Keratinocyte (primary cell): ENCODE results near the gene ABCC3. TPM values are rescaled to one million over a fixed set of nuclear protein-coding genes. Genes with fewer than 3 reads are reported as not detected.

Experiments
- DNase-seq: peaks from one replicate; pipeline ENCODE4 v3.0.0-alpha.2; 2011; ENCODE audit warnings: low read depth, missing footprints, low spot score
- FAIRE-seq: peaks from 2 replicates; lab custom pipeline; 2011; peaks lifted over from hg19 to GRCh38; lab: Jason Lieb, UNC
- H2AFZ ChIP-seq: 2 replicates; pipeline ENCODE4 v1.6.0; 2012; ENCODE audit warnings: low read length, control low read depth, inconsistent platforms; ENCODE audit not compliant: control insufficient read depth
- H3K27ac ChIP-seq: 2 replicates; pipeline ENCODE4 v1.5.1; 2011; ENCODE audit warnings: low read length; ENCODE audit not compliant: control insufficient read depth, insufficient read depth
- H3K27me3 ChIP-seq: 3 replicates; pipeline ENCODE4 v1.6.0; 2011; ENCODE audit warnings: low read length; ENCODE audit not compliant: control insufficient read depth, insufficient read depth; ENCODE audit errors: extremely low read depth
- H3K36me3 ChIP-seq, 2 experiments: 2 replicates in 1 of 2; 3 replicates in 1 of 2; pipeline ENCODE4 v1.5.1; 2011; ENCODE audit warnings: low read length in 2 of 2, mild to moderate bottlenecking in 1 of 2; ENCODE audit not compliant: control insufficient read depth in 2 of 2, insufficient read depth in 2 of 2; ENCODE audit errors: extremely low read depth in 1 of 2
- H3K4me1 ChIP-seq: 3 replicates; pipeline ENCODE4 v1.5.1; 2011; ENCODE audit warnings: low read length; ENCODE audit not compliant: control insufficient read depth, insufficient read depth; ENCODE audit errors: extremely low read depth
- H3K4me2 ChIP-seq: 3 replicates; pipeline ENCODE4 v1.6.0; 2011; ENCODE audit warnings: low read depth, low read length; ENCODE audit not compliant: control insufficient read depth, insufficient read depth; ENCODE audit errors: extremely low read depth
- H3K4me3 ChIP-seq, 3 experiments: fragments of 200-600 bp in 1 of 3; sonication (generic) in 1 of 3; 2 replicates in 2 of 3; 3 replicates in 1 of 3; pipeline ENCODE4 v1.5.1; 2011 to 2016; ENCODE audit warnings: low read length in 3 of 3, mild to moderate bottlenecking in 3 of 3, control low read depth in 2 of 3, inconsistent platforms in 1 of 3, low read depth in 1 of 3, mixed read lengths in 1 of 3, mixed run types in 1 of 3, moderate library complexity in 1 of 3; ENCODE audit not compliant: control insufficient read depth in 2 of 3, insufficient read depth in 2 of 3; ENCODE audit errors: extremely low read depth in 1 of 3
- H3K79me2 ChIP-seq: 2 replicates; pipeline ENCODE4 v1.6.0; 2012; ENCODE audit warnings: low read length; ENCODE audit not compliant: control insufficient read depth, insufficient read depth
- H3K9ac ChIP-seq: 3 replicates; pipeline ENCODE4 v1.6.0; 2011; ENCODE audit warnings: low read length; ENCODE audit not compliant: control insufficient read depth, insufficient read depth; ENCODE audit errors: extremely low read depth
- H3K9me1 ChIP-seq: 3 replicates; pipeline ENCODE4 v1.6.0; 2011; ENCODE audit warnings: low read length; ENCODE audit not compliant: control insufficient read depth, insufficient read depth; ENCODE audit errors: extremely low read depth
- H3K9me3 ChIP-seq: 2 replicates; pipeline ENCODE4 v1.5.1; 2012; ENCODE audit warnings: low read depth, low read length; ENCODE audit not compliant: control insufficient read depth
- H4K20me1 ChIP-seq: 3 replicates; pipeline ENCODE4 v1.6.0; 2011; ENCODE audit warnings: low read length; ENCODE audit not compliant: control insufficient read depth, insufficient read depth; ENCODE audit errors: extremely low read depth
- EZH2 ChIP-seq: IDR thresholded peaks from one replicate; pipeline ENCODE4 v1.6.1; 2012; ENCODE audit warnings: inconsistent platforms, mild to moderate bottlenecking, low read length, moderate library complexity
- dilution Hi-C: fragments of 300-500 bp; cut with MboI; formaldehyde crosslinking; loops from one replicate; pipeline ENCODE4 v1.7.0; 2020; ENCODE audit warnings: low sequenced_read_pairs; ENCODE audit not compliant: extremely low pct_ligation_motif_present
- polyA plus RNA-seq, 5 experiments: library from polyadenylated mRNA; depleted of rRNA in 3 of 5; stranded (reverse) in 3 of 5; stranded (forward) in 1 of 5; unstranded in 1 of 5; fragments of >200 nt; gene quantifications; 1 replicate in 1 of 5; 2 replicates in 3 of 5; 3 replicates in 1 of 5; pipeline versions ENCODE4 v1.2.1 to v1.2.3, GENCODE V29; 2011 to 2012; ENCODE audit warnings: missing spikeins in 2 of 5, low read depth in 1 of 5, low replicate concordance in 1 of 5
- TF ChIP-seq, protein P1 (sequence below), 3 experiments: IDR thresholded peaks in 1 of 3; conservative IDR thresholded peaks in 1 of 3; optimal IDR thresholded peaks in 1 of 3; 2 replicates in 2 of 3; 3 replicates in 1 of 3; pipeline versions ENCODE3 to v1.5.1; 2011; ENCODE audit warnings: low read length in 3 of 3, mild to moderate bottlenecking in 3 of 3, moderate library complexity in 2 of 3, control low read depth in 1 of 3, inconsistent platforms in 1 of 3; ENCODE audit not compliant: insufficient read depth in 2 of 3; ENCODE audit errors: extremely low read depth in 1 of 3

Gene ABCC3
- polyA plus RNA-seq, 1 donor (not counting 4 experiments of a cell fraction or from before 2014, with no cell fraction given) = 41.7 TPM

DNA sequence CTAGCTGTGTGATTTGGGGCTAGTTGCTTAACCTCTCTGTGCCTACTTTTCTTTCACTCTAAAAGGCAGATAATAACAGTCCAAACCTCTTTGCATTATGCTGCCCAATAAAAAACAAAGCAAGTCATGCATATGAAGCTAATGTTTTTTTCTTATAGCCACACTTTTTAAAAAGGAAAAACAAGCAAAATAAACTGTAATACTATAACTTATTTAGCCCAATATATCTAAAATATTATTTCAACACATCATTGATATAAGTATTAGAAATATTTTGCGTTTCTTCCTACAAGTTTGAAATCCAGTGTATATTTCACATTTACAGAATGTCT lies 50.6 kb downstream of the ABCC3 start:
- Histone ChIP-seq H3K36me3 (peaks cover 6 to 14% of the 10 kb centered on the region in 2 experiments), H3K4me2 (no peak overlapping the region), H3K9me3 (no peaks in the 10 kb centered on the region), H3K9ac (no peak overlapping the region), H3K4me1 (peaks cover 21% of the 10 kb centered on the region), H3K27ac (no peak overlapping the region), H3K4me3 (no peak overlapping the region), H3K9me1 (no peaks in the 10 kb centered on the region), H3K27me3 (no peaks in the 10 kb centered on the region), H3K79me2 (no peaks in the 10 kb centered on the region), H2AFZ (no peak overlapping the region), H4K20me1 (no peaks in the 10 kb centered on the region)
- DNase-seq (no peak), FAIRE-seq (no peak)
- dilution Hi-C loops = no loop called here
- no peak for TF ChIP-seq EZH2
- TF ChIP-seq, protein P1, sequence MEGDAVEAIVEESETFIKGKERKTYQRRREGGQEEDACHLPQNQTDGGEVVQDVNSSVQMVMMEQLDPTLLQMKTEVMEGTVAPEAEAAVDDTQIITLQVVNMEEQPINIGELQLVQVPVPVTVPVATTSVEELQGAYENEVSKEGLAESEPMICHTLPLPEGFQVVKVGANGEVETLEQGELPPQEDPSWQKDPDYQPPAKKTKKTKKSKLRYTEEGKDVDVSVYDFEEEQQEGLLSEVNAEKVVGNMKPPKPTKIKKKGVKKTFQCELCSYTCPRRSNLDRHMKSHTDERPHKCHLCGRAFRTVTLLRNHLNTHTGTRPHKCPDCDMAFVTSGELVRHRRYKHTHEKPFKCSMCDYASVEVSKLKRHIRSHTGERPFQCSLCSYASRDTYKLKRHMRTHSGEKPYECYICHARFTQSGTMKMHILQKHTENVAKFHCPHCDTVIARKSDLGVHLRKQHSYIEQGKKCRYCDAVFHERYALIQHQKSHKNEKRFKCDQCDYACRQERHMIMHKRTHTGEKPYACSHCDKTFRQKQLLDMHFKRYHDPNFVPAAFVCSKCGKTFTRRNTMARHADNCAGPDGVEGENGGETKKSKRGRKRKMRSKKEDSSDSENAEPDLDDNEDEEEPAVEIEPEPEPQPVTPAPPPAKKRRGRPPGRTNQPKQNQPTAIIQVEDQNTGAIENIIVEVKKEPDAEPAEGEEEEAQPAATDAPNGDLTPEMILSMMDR (optimal IDR thresholded peaks at IDR 0.05 in 1 of 3, IDR thresholded peaks at IDR 0.05 in 1 of 3, conservative IDR thresholded peaks at IDR 0.05 in 1 of 3; ENCODE audit: extremely low read depth in 1 of 3, insufficient read depth in 2 of 3, low read length in 3 of 3) = no peak

DNA sequence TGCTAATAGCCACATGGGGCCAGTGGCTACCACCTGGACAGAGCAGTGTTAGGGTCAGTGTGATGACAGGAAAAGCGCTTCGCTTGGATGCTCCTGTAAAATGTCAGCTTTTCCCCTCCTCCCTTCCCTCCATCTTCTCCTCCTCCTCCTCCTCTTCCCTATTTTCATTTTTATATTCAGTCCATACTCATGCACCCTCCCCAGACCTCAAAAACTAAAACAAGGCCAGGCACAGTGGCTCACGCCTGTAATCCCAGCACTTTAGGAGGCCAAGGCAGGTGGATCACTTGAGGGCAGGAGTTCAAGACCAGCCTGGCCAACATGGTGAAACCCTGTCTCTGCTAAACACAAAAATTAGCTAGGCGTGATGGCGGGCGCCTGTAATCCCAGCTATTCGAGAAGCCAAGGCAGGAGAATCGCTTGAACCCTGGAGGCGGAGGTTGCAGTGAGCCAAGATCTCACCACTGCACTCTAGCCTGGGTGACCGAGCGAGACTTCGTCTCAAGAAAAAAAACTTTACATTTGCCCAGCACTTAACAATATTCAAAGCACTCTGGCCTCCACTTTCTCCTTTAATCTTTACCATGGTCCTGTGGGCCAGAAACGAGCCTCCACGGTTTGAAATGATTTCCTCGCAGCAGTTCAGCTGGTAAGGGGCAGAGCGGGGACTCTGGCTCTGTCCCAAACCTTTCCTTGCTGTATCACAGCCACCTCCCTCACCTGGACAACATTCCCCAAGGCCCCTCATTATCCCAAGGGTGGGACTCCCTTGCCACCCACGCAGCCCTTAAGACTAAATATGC lies 51.2 kb downstream of the ABCC3 start:
- H3K9ac ChIP-seq = no peak overlapping the region
- H3K27ac ChIP-seq = no peak overlapping the region
- FAIRE-seq = no peak

More for the DNA sequence above, 51.2 kb downstream of the ABCC3 start:
- Histone ChIP-seq H4K20me1 (no peaks in the 10 kb centered on the region), H3K36me3 (peaks cover 4 to 17% of the 10 kb centered on the region in 2 experiments), H3K4me1 (peaks cover 21% of the 10 kb centered on the region), H3K9me1 (no peaks in the 10 kb centered on the region), H3K4me2 (no peak overlapping the region), H3K9me3 (no peaks in the 10 kb centered on the region), H3K79me2 (no peaks in the 10 kb centered on the region), H3K4me3 (no peak overlapping the region), H3K27me3 (no peaks in the 10 kb centered on the region), H2AFZ (no peak overlapping the region)
- dilution Hi-C loops = no loop called here
- no peak for DNase-seq
- TF ChIP-seq, protein P1 (optimal IDR thresholded peaks at IDR 0.05 in 1 of 3, IDR thresholded peaks at IDR 0.05 in 1 of 3, conservative IDR thresholded peaks at IDR 0.05 in 1 of 3; ENCODE audit: extremely low read depth in 1 of 3, insufficient read depth in 2 of 3, low read length in 3 of 3) = no peak
- TF ChIP-seq EZH2 = no peak
